RWPE1 (cell line): Measurements from ENCODE around the gene RNF123.
"Not testable (repeated sequence)": the region's sequence is repeated elsewhere in the genome, so short reads cannot be mapped to it uniquely, and the experiment has no call there.

Source experiments
- CTCF ChIA-PET: fragments of 350-600 bp; sonication (Branson Sonifier 250); formaldehyde crosslinking; extraction: SDS; loops from one replicate; lab custom pipeline; 2021; lab: Yijun Ruan, JAX
- POLR2A ChIA-PET: fragments of 400-600 bp; formaldehyde crosslinking; extraction: SDS; loops from one replicate; lab custom pipeline; 2020; ENCODE audit warnings: antibody characterized with exemption; ENCODE audit not compliant: low non-redundant PET; lab: Yijun Ruan, JAX
- DNase-seq: peaks from one replicate; pipeline ENCODE4 v3.0.0; 2012; ENCODE audit warnings: low spot score
- H3K27ac ChIP-seq: fragments of 450-650 bp; 2 replicates; pipeline ENCODE4 v1.5.1; 2017
- CTCF ChIP-seq: fragments of 450-650 bp; conservative IDR thresholded peaks from 2 replicates; pipeline ENCODE4 v1.5.1; 2017; ENCODE audit warnings: low read depth, mild to moderate bottlenecking

The RNF123 gene

GRCh38 chr3:49745986-49746385, 56.6 kb downstream of the RNF123 start:
- POLR2A ChIA-PET = interaction anchor here (0.7 kb wide), 1 partner anchor 73 kb away, joined by 4 read pairs; no protein-coding TSS in a partner anchor
- H3K27ac ChIP-seq = no peak overlapping the region
- CTCF ChIA-PET = no interaction called here
- no peak for TF ChIP-seq CTCF
- DNase-seq = peak; percentile 40

GRCh38 chr3:49747792-49748480, 58.6 kb downstream of the RNF123 start:
- TF ChIP-seq CTCF = no peak
- no peak for DNase-seq
- CTCF ChIA-PET = no interaction called here
- POLR2A ChIA-PET = no interaction called here
- peak overlapping the region; percentile 35; the same call in 1 of the 2 replicates for H3K27ac ChIP-seq

GRCh38 chr3:49748874-49749273, 59.5 kb downstream of the RNF123 start:
- DNase-seq, H3K27ac ChIP-seq, POLR2A ChIA-PET: not testable (repeated sequence)
- CTCF ChIA-PET = interaction anchor here (0.7 kb wide), 1 partner anchor 797 kb away, joined by 5 read pairs; no protein-coding TSS in a partner anchor

- CTCF ChIA-PET = interaction anchor here (0.6 kb wide), 1 partner anchor 216 kb away, joined by 3 read pairs; no protein-coding TSS in a partner anchor
- TF ChIP-seq CTCF = no peak
- peak overlapping the region; percentile 3; the same call in 1 of the 2 replicates for H3K27ac ChIP-seq
- DNase-seq = no peak
- POLR2A ChIA-PET = no interaction called here
Observed at GRCh38 chr3:49750056-49750455, 60.7 kb downstream of the RNF123 start.

GRCh38 chr3:49751501-49751900, 62.1 kb downstream of the RNF123 start:
- ChIA-PET CTCF (no interaction called here), POLR2A (no interaction called here)
- no peak overlapping the region for H3K27ac ChIP-seq
- DNase-seq = no peak
- TF ChIP-seq CTCF = no peak

GRCh38 chr3:49754536-49754935, 65.2 kb downstream of the RNF123 start:
- ChIA-PET CTCF (interaction anchor here (0.6 to 0.8 kb wide), 2 partner anchors 48 to 188 kb away, joined by 3 to 5 read pairs; no protein-coding TSS in a partner anchor), POLR2A (no interaction called here)
- no peak for DNase-seq
- TF ChIP-seq CTCF = no peak
- H3K27ac ChIP-seq = no peak overlapping the region

- ChIA-PET CTCF (interaction anchor here (0.6 kb wide), 1 partner anchor 637 kb away, joined by 3 read pairs; no protein-coding TSS in a partner anchor), POLR2A (no interaction called here)
- DNase-seq = no peak
- TF ChIP-seq CTCF = no peak
- H3K27ac ChIP-seq = no peak overlapping the region
Observed at GRCh38 chr3:49756036-49756435, 66.7 kb downstream of the RNF123 start.
